ENCODE results near the gene WNT3A.

GRCh38 chr1:228039006-228039903 is 32.5 kb downstream of the WNT3A start:
- no peak for TF ChIP-seq EP300 (IDR thresholded peaks at IDR 0.05)
- no peak for TF ChIP-seq POLR2A (IDR thresholded peaks at IDR 0.05)
- no peak for TF ChIP-seq CTCF (IDR thresholded peaks at IDR 0.05)

Data from upper lobe of left lung (tissue), 4 donors.